ENCODE results near the gene ACOD1. TPM values are rescaled to one million over a fixed set of nuclear protein-coding genes. Genes with fewer than 3 reads are reported as not detected.

ACOD1 gene
- total RNA-seq, 1 experiment from 2014 or later, result not detected

- no peaks in the 10 kb centered on the region for H3K4me1 Mint-ChIP-seq
- Histone ChIP-seq H4K5ac (ENCODE audit: insufficient read length, low read depth, low read length) (no peak overlapping the region), H3K4ac (ENCODE audit: low read depth, low read length) (no peak overlapping the region), H3K9me3 (ENCODE audit: control insufficient read depth, low read depth, low read length) (no peaks in the 10 kb centered on the region), H2BK120ac (ENCODE audit: low read depth, low read length, poor library complexity, severe bottlenecking) (no peak overlapping the region), H3K79me2 (ENCODE audit: insufficient read depth, low read length) (no peaks in the 10 kb centered on the region), H3K23me2 (ENCODE audit: insufficient read length, low read depth, low read length, poor library complexity, severe bottlenecking) (no peaks in the 10 kb centered on the region), H3T11ph (ENCODE audit: low read length) (no peak overlapping the region), H3K23ac (ENCODE audit: insufficient read length, low read depth, low read length) (no peak overlapping the region), H3K79me1 (ENCODE audit: insufficient read depth, low read depth, low read length, poor library complexity, severe bottlenecking) (no peaks in the 10 kb centered on the region), H3K27me3 (ENCODE audit: insufficient read depth, low read length) (no peaks in the 10 kb centered on the region), H3K18ac (ENCODE audit: insufficient read length, low read depth, low read length) (no peak overlapping the region), H2BK20ac (ENCODE audit: low read depth, low read length, poor library complexity, severe bottlenecking) (no peak overlapping the region), H2BK12ac (ENCODE audit: insufficient read length, low read depth, low read length) (no peak overlapping the region), H4K8ac (replicated peaks; ENCODE audit: insufficient read length, low read depth, low read length) (no peak overlapping the region), H3K4me1 (ENCODE audit: insufficient read depth, low read length) (no peaks in the 10 kb centered on the region), H2BK5ac (ENCODE audit: insufficient read length, low read length) (no peak overlapping the region), H3K14ac (ENCODE audit: insufficient read depth, low read length) (no peak overlapping the region), H3K4me2 (ENCODE audit: insufficient read depth, insufficient read length, low read length) (no peak overlapping the region), H3K27ac (ENCODE audit: insufficient read length, low read depth, low read length) (no peak overlapping the region), H4K20me1 (ENCODE audit: control insufficient read depth, insufficient read depth, insufficient read length) (no peaks in the 10 kb centered on the region), H4K91ac (ENCODE audit: insufficient read length, low read depth, low read length) (no peak overlapping the region), H2AK5ac (ENCODE audit: insufficient read length, low read length) (no peak overlapping the region), H3K9ac (ENCODE audit: extremely low read depth, insufficient read length, low read length) (no peak overlapping the region), H3K56ac (ENCODE audit: insufficient read length, low read depth, low read length) (no peak overlapping the region), H2BK15ac (ENCODE audit: low read depth, low read length) (no peak overlapping the region), H2AFZ (ENCODE audit: low read length) (no peak overlapping the region)
- no peak for TF ChIP-seq CTCF (conservative IDR thresholded peaks at IDR 0.05)
- no CpG with 5 or more reads among the region's 2 CpGs for WGBS (ENCODE audit: extremely low coverage, insufficient read length, low lambda C conversion rate)
- no peak overlapping the region for H3K27ac Mint-ChIP-seq
- peaks cover 2 to 3% of the 10 kb centered on the region in 2 experiments; a peak in 3 of 5 replicates for H3K9me3 Mint-ChIP-seq
- H3K4me3 Mint-ChIP-seq, result no peak overlapping the region
- no peak for DNase-seq
- no peaks in the 10 kb centered on the region for H3K27me3 Mint-ChIP-seq (ENCODE audit: low read depth)
- H3K36me3 Mint-ChIP-seq (ENCODE audit: insufficient read depth in 1 of 3, low read depth in 3 of 3), result no peaks in the 10 kb centered on the region
These were observed 4.7 kb upstream of the ACOD1 start for GRCh38 chr13:76943646-76944045.

Data from H9 (cell line).